IMR-90 (cell line): Measurements from ENCODE around the gene F12. TPM values are rescaled to one million over a fixed set of nuclear protein-coding genes. Genes with fewer than 3 reads are reported as not detected.

Experiments
- ATAC-seq: fragments of 200-7000 bp; cut with Tn5 transposase; 2 replicates; pipeline ENCODE4 v1.9.1; 2020; ENCODE audit warnings: low read depth, mild to moderate bottlenecking, moderate library complexity
- BruUV-seq: library from RNA; stranded (reverse); fragments of 400-500 nt; replicated peaks from 2 replicates; lab custom pipeline; 2021; lab: Mats Ljungman, UMichigan
- CTCF ChIA-PET: fragments of 300-600 bp; formaldehyde crosslinking; extraction: SDS; loops from one replicate; lab custom pipeline; 2021; ENCODE audit warnings: antibody characterized with exemption; lab: Yijun Ruan, JAX
- POLR2A ChIA-PET: fragments of 300-600 bp; sonication (Branson Sonifier 250); formaldehyde crosslinking; loops from one replicate; lab custom pipeline; 2022; ENCODE audit warnings: antibody characterized with exemption; ENCODE audit not compliant: unreplicated experiment; lab: Charles Lee
- DNase-seq: peaks from one replicate; pipeline ENCODE4 v3.0.0; 2013
- H2AFZ ChIP-seq: replicated peaks from 2 replicates; pipeline ENCODE3; 2013; ENCODE audit warnings: low read length, mild to moderate bottlenecking; ENCODE audit not compliant: poor library complexity
- H2AK5ac ChIP-seq: 2 replicates; pipeline ENCODE4 v1.6.1; 2013; ENCODE audit warnings: low read depth, low read length, inconsistent platforms
- H2AK9ac ChIP-seq: replicated peaks from 2 replicates; pipeline ENCODE3; 2013; ENCODE audit warnings: mild to moderate bottlenecking, low read depth, low read length, moderate library complexity; ENCODE audit not compliant: poor library complexity
- H2BK120ac ChIP-seq: 2 replicates; pipeline ENCODE4 v1.6.1; 2013; ENCODE audit warnings: low read depth, low read length, inconsistent platforms
- H2BK15ac ChIP-seq: 3 replicates; pipeline ENCODE4 v1.6.1; 2013; ENCODE audit warnings: low read depth, low read length, inconsistent platforms
- H2BK20ac ChIP-seq: 2 replicates; pipeline ENCODE4 v1.6.1; 2013; ENCODE audit warnings: low read depth, mild to moderate bottlenecking, inconsistent platforms, low read length, moderate library complexity
- H2BK5ac ChIP-seq: 2 replicates; pipeline ENCODE4 v1.6.1; 2013; ENCODE audit warnings: mild to moderate bottlenecking, low read depth, low read length, inconsistent platforms; ENCODE audit not compliant: poor library complexity, severe bottlenecking
- H3K14ac ChIP-seq: replicated peaks from 2 replicates; pipeline ENCODE4 v1.6.1; 2013; ENCODE audit warnings: low read depth, low read length, inconsistent platforms
- H3K18ac ChIP-seq: 2 replicates; pipeline ENCODE4 v1.6.1; 2013; ENCODE audit warnings: low read depth, low read length, control low read depth
- H3K23ac ChIP-seq: 2 replicates; pipeline ENCODE4 v1.6.1; 2013; ENCODE audit warnings: low read depth, low read length, inconsistent platforms
- H3K27ac ChIP-seq: 2 replicates; pipeline ENCODE4 v1.5.1; 2013; ENCODE audit warnings: mild to moderate bottlenecking, control low read depth, low read length; ENCODE audit not compliant: insufficient read depth
- H3K27me3 ChIP-seq: 2 replicates; pipeline ENCODE4 v1.6.1; 2013; ENCODE audit warnings: low read length; ENCODE audit not compliant: control insufficient read depth, insufficient read depth
- H3K36me3 ChIP-seq: 2 replicates; pipeline ENCODE4 v1.6.1; 2013; ENCODE audit warnings: low read length, mixed read lengths; ENCODE audit not compliant: control insufficient read depth, insufficient read depth
- H3K4ac ChIP-seq: 2 replicates; pipeline ENCODE4 v1.6.1; 2013; ENCODE audit warnings: low read depth, low read length, inconsistent platforms
- H3K4me1 ChIP-seq: 2 replicates; pipeline ENCODE4 v1.6.1; 2013; ENCODE audit warnings: low read length, mixed read lengths; ENCODE audit not compliant: control insufficient read depth, insufficient read depth
- H3K4me2 ChIP-seq: 2 replicates; pipeline ENCODE4 v1.6.1; 2013; ENCODE audit warnings: low read depth, mild to moderate bottlenecking, control low read depth, low read length, moderate library complexity
- H3K4me3 ChIP-seq: 2 replicates; pipeline ENCODE4 v1.5.1; 2013; ENCODE audit warnings: low read depth, mild to moderate bottlenecking, control low read depth, low read length, moderate library complexity; ENCODE audit not compliant: insufficient read depth
- H3K56ac ChIP-seq: 2 replicates; pipeline ENCODE4 v1.6.1; 2013; ENCODE audit warnings: low read length, inconsistent platforms; ENCODE audit not compliant: insufficient read depth; ENCODE audit errors: extremely low read depth
- H3K79me1 ChIP-seq, 2 experiments: 2 replicates each; pipeline ENCODE4 v1.6.1; 2013; ENCODE audit warnings: low read length in 2 of 2, inconsistent platforms in 1 of 2, low read depth in 1 of 2
- H3K9ac ChIP-seq: 2 replicates; pipeline ENCODE4 v1.6.1; 2013; ENCODE audit warnings: low read depth, low read length, control low read depth
- H3K9me1 ChIP-seq: 2 replicates; pipeline ENCODE4 v1.6.1; 2013; ENCODE audit warnings: low read length, inconsistent platforms; ENCODE audit not compliant: insufficient read depth
- H3K9me3 ChIP-seq: 2 replicates; pipeline ENCODE4 v1.6.1; 2013; ENCODE audit warnings: low read length; ENCODE audit not compliant: control insufficient read depth, insufficient read depth
- H4K20me1 ChIP-seq: 2 replicates; pipeline ENCODE4 v1.6.1; 2013; ENCODE audit warnings: low read length, inconsistent platforms; ENCODE audit not compliant: insufficient read depth
- H4K5ac ChIP-seq: 2 replicates; pipeline ENCODE4 v1.6.1; 2013; ENCODE audit warnings: mild to moderate bottlenecking, low read depth, low read length, control low read depth
- H4K8ac ChIP-seq, 2 experiments: 2 replicates each; pipeline ENCODE4 v1.6.1; 2013; ENCODE audit warnings: low read depth in 2 of 2, low read length in 2 of 2, control low read depth in 1 of 2, inconsistent platforms in 1 of 2
- H4K91ac ChIP-seq: 2 replicates; pipeline ENCODE4 v1.6.1; 2013; ENCODE audit warnings: low read depth, low read length, inconsistent platforms; ENCODE audit not compliant: insufficient read depth
- CHD1 ChIP-seq: IDR thresholded peaks from 2 replicates; pipeline ENCODE4 v1.6.1; 2012; ENCODE audit warnings: low read depth, low read length, improper control_type of control experiment
- CTCF ChIP-seq: conservative IDR thresholded peaks from 2 replicates; pipeline ENCODE4 v1.5.1; 2012; ENCODE audit warnings: mild to moderate bottlenecking, low read depth, low read length, improper control_type of control experiment
- ELK1 ChIP-seq: fragments of 150-350 bp; IDR thresholded peaks from 2 replicates; pipeline ENCODE4 v1.6.1; 2016; ENCODE audit warnings: low read depth, mild to moderate bottlenecking, low read length, moderate library complexity, borderline replicate concordance
- FOS ChIP-seq: fragments of 150-350 bp; IDR thresholded peaks from 2 replicates; pipeline ENCODE4 v1.6.1; 2016; ENCODE audit warnings: low read depth, low read length
- MAFK ChIP-seq: IDR thresholded peaks from 2 replicates; pipeline ENCODE4 v1.6.1; 2012; ENCODE audit warnings: low read depth, low read length, improper control_type of control experiment
- MAZ ChIP-seq: IDR thresholded peaks from 2 replicates; pipeline ENCODE4 v1.6.1; 2012; ENCODE audit warnings: low read depth, mild to moderate bottlenecking, low read length, improper control_type of control experiment, moderate library complexity, borderline replicate concordance
- NFE2L2 ChIP-seq: fragments of 150-350 bp; IDR thresholded peaks from 2 replicates; pipeline ENCODE4 v1.6.1; 2016; ENCODE audit warnings: low read depth, mild to moderate bottlenecking, low read length
- POLR2A ChIP-seq: IDR thresholded peaks from 2 replicates; pipeline ENCODE4 v1.6.1; 2012; ENCODE audit warnings: mild to moderate bottlenecking, low read depth, low read length
- RFX5 ChIP-seq: IDR thresholded peaks from 2 replicates; pipeline ENCODE4 v1.8.0; 2012; ENCODE audit warnings: low read depth, mild to moderate bottlenecking, low read length, moderate library complexity
- SMC3 ChIP-seq: fragments of 150-350 bp; IDR thresholded peaks from 2 replicates; pipeline ENCODE4 v1.6.1; 2016; ENCODE audit warnings: low read depth, mild to moderate bottlenecking, antibody characterized with exemption, low read length, moderate library complexity
- USF2 ChIP-seq: fragments of 150-350 bp; IDR thresholded peaks from 2 replicates; pipeline ENCODE4 v1.6.1; 2017; ENCODE audit warnings: mild to moderate bottlenecking, antibody characterized with exemption, low read length, low read depth
- WGBS, 2 experiments: methylation state at CpG; one replicate each; pipeline versions ENCODE4 v1.1.5 to v1.1.7; 2013; ENCODE audit warnings: missing lambda C conversion rate in 2 of 2; ENCODE audit not compliant: insufficient read length in 1 of 2; ENCODE audit errors: extremely low coverage in 2 of 2; 5-methylcytosine and 5-hydroxymethylcytosine counted together
- dilution Hi-C: fragments of 300-500 bp; cut with HindIII; formaldehyde crosslinking; loops from one replicate; pipeline ENCODE4 v1.14.3; 2018; ENCODE audit warnings: low sequenced_read_pairs; ENCODE audit not compliant: unreplicated experiment
- in situ Hi-C: fragments of 300-500 bp; cut with MboI; formaldehyde crosslinking; loops from 3 replicates; pipeline ENCODE4 v1.14.3; 2019; ENCODE audit warnings: low sequenced_read_pairs, inconsistent platforms, mixed read lengths
- intact Hi-C: fragments of 100-400 bp; cut with micrococcal nuclease; formaldehyde crosslinking; loops from 2 replicates; pipeline ENCODE4 v1.10.0; 2022
- polyA plus RNA-seq, 3 experiments: library from polyadenylated mRNA; depleted of rRNA; stranded (reverse); fragments of >200 nt; gene quantifications; 2 replicates each; pipeline ENCODE4 v1.2.3, GENCODE V29; 2012; ENCODE audit warnings: low replicate concordance in 1 of 3
- total RNA-seq: library from RNA; depleted of rRNA; stranded (reverse); fragments of >200 nt; gene quantifications from 2 replicates; pipeline ENCODE4 v1.2.3, GENCODE V29; 2012

F12 gene
- total and polyA plus RNA-seq, 2 of the 4 experiments (the other 2 are of a cell fraction) = 0.36 to 1.2 TPM

GRCh38 chr5:177354256-177354655, 55.1 kb downstream of the F12 start:
- dilution Hi-C loops (no loop called here), in situ Hi-C loops (no loop called here), intact Hi-C loops (no loop called here)
- Histone ChIP-seq H3K4me2 (no peak overlapping the region), H4K91ac (no peak overlapping the region), H3K23ac (no peak overlapping the region), H3K27ac (no peak overlapping the region), H3K4me3 (no peak overlapping the region), H3K18ac (no peak overlapping the region), H3K27me3 (peaks cover 8% of the 10 kb centered on the region; the same call in 1 of the 2 replicates), H2AK9ac (no peak overlapping the region), H2BK15ac (no peak overlapping the region), H2BK120ac (no peak overlapping the region), H3K56ac (no peak overlapping the region), H3K14ac (no peak overlapping the region), H2AK5ac (no peak overlapping the region), H4K20me1 (no peaks in the 10 kb centered on the region; the same call in none of the 2 replicates), H2BK5ac (no peak overlapping the region), H4K8ac (no peak overlapping the region), H2AFZ (no peak overlapping the region), H3K79me1 (peaks cover 21 to 22% of the 10 kb centered on the region in 2 experiments), H3K9ac (no peak overlapping the region), H4K5ac (no peak overlapping the region), H3K9me1 (peaks cover 6% of the 10 kb centered on the region; the same call in 1 of the 2 replicates), H3K9me3 (peaks cover 2% of the 10 kb centered on the region; the same call in 1 of the 2 replicates), H3K4ac (no peak overlapping the region), H3K4me1 (peaks cover 13% of the 10 kb centered on the region), H3K36me3 (peaks cover 3% of the 10 kb centered on the region; the same call in 1 of the 2 replicates), H2BK20ac (no peak overlapping the region)
- ChIA-PET CTCF (interaction anchor here (1.2 kb wide), 1 partner anchor 121 kb away, joined by 10 read pairs; no protein-coding TSS in a partner anchor), POLR2A (no interaction called here)
- WGBS, 2 experiments = 100% methylated on average over 1 of the region's 3 CpGs; no CpG with 5 or more reads in 1 of the 2 experiments
- no TSS peak for BruUV-seq
- DNase-seq = no peak
- ATAC-seq = no peak
- TF ChIP-seq MAFK (no peak), ELK1 (no peak), MAZ (no peak), RFX5 (no peak), NFE2L2 (no peak), POLR2A (no peak), CTCF (no peak), FOS (no peak), USF2 (no peak), CHD1 (no peak), SMC3 (no peak)
